Eye (tissue), 1 donor: ENCODE measurements around the gene OR10A3.
A peak's percentile ranks its signal among the peaks of the same experiment; 100 is the strongest.

Source experiments
- DNase-seq: peaks from one replicate; pipeline ENCODE4 v3.0.0-alpha.2; 2015

OR10A3 gene

DNA sequence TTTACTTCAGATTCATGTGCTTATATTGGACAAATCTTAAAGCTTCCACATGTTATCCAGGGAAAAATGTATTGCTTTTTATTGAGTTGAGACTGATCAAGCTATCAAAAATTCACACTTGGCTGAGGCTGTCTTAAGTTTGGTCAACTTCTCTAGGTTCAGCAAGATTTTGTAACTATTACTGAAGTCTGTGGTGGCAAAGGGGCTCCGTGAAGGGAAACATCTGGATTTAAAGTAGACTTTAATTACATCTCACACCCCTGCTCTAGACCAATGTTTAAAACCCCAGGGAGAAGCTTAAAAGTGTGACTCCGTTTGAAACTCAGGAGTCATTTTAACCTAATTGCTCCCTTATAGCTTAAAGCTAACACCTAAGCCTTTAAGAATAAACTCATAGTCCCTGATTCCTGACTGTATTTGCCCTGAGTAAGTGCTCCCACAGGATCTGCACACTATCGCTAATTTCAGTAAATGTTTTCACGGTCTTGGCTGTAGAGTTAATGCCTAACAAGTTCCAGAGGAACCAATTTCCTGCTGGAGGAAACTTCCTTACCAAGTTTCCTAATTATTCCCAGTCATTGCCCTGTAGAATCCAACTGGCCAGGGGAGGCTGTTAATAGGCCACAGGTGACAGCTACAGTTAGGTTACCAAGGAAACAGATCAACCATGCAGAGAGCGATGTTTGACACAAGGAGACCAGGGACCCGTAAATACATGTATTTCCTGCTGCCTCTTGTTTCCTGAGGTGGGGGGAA, 50.9 kb downstream of the OR10A3 start:
- DNase-seq, result peak; percentile 60

DNA sequence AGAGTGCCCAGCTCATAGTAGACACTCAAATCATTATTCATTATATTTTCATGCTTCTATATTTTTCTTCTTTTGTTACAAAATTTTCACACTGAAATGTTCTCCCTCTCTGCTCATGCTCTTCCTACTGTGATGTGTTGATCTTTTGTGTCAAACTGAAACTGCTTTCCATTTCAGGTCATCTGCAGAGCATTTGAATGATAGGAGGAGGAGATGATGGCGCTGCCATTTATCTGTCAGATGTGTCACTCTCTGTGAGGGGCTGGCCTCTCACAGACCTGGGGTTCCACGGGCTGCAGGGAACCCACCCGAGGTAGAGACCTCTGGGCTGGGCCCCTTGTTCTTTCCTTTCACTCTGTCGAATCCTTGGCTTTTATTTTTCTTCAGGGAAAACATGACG, 51.5 kb downstream of the OR10A3 start:
- DNase-seq, result no peak
